GF-D8 (cell line): ENCODE data around the gene CDCP2.

Experiments
- DNase-seq: peaks from one replicate; lab custom pipeline; 2025; lab: John Stamatoyannopoulos, UW

The CDCP2 gene

GRCh38 chr1:54152696-54153095 is at the start of gene CDCP2:
CDCP2 (minus strand) TSS chr1:54153000; CDS start chr1:54152922, 78 bp downstream.
- DNase-seq, result no peak

GRCh38 chr1:54200519-54200997 is 47.8 kb upstream of the CDCP2 start:
- DNase-seq, result no peak

DNA sequence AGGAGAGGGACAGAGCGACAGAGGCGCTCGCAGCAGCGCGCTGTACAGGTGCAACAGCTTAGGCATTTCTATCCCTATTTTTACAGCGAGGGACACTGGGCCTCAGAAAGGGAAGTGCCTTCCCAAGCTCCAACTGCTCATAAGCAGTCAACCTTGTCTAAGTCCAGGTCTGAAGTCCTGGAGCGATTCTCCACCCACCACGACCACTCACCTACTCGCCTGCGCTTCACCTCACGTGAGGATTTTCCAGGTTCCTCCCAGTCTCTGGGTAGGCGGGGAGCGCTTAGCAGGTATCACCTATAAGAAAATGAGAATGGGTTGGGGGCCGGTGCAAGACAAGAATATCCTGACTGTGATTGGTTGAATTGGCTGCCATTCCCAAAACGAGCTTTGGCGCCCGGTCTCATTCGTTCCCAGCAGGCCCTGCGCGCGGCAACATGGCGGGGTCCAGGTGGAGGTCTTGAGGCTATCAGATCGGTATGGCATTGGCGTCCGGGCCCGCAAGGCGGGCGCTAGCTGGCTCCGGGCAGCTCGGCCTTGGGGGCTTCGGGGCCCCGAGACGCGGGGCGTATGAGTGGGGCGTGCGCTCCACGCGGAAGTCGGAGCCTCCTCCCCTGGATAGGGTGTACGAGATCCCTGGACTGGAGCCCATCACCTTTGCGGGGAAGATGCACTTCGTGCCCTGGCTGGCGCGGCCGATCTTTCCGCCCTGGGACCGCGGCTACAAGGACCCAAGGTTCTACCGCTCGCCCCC is 47.1 kb upstream of the CDCP2 start, which contains the start of the genes CYB5RL and MRPL37:
CYB5RL (minus strand) TSS at position 266 of the 754 bp plus-strand sequence. CDS start 4,414 bp downstream, outside the sequence.
MRPL37 (plus strand) TSS at position 403 of the 754 bp plus-strand sequence; CDS start at position 480, 77 bp downstream.
- peak; percentile 88 for DNase-seq

- no peak for DNase-seq
Observed at GRCh38 chr1:54199151-54199764, 46.5 kb upstream of the CDCP2 start.

DNA sequence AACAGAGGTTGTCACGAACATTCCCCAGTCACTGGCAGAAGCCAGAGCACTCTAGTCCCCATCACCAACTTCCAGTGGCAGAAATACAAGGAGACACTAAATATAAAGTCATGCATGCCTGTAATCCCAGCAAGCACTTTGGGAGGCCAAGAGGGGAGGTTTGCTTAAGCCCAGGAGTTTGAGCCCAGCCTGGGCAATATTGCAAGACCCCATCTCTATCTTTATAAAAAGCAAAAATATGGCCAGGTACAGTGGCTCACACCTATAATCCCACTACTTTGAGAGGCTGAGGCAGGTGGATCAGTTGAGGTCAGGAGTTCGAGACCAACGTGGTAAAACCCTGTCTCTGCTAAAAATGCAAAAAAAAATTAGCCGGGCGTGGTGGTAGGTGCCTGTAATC is 40.7 kb upstream of the CDCP2 start:
- no peak for DNase-seq

GRCh38 chr1:54191525-54191924 is 38.7 kb upstream of the CDCP2 start:
- no peak for DNase-seq

DNA sequence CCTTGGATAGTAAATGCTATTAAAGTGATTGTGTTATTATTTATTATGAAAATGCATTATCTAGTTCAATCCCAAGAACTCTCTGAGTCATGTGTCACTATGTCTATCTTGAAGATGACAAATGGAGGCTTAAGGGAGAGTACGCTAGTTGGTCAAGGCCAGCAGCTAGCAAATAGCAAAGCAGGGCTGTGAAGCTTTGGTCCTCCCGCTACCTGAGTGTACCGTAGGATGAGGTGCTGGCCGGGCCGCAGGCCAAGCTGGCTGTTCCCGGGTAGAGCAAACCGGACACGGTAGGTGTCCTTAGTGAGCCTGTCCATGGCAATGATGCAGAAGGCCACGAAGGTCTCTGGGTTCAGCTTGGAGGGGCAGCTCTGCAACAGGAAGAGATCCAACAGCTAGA is 37.7 kb upstream of the CDCP2 start:
- no peak for DNase-seq

DNA sequence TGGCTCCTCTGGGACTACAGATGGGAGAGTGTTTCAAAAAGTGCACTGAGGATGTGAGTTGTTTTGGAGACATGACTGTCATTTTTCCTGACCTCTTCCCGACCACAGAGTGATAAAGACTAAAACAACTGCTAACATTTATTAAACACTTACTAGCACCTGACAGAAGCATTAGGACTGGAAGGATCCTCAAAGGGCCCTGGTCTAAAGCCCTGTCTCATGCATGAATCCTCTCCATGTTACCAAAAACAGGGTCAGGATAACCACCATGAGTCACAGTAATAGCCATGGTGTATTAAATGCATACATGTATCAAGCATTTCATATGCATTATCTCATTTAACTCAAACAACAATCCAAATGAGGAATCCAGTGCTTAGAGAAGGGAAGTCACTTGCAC is 35.5 kb upstream of the CDCP2 start:
- DNase-seq, result no peak

DNA sequence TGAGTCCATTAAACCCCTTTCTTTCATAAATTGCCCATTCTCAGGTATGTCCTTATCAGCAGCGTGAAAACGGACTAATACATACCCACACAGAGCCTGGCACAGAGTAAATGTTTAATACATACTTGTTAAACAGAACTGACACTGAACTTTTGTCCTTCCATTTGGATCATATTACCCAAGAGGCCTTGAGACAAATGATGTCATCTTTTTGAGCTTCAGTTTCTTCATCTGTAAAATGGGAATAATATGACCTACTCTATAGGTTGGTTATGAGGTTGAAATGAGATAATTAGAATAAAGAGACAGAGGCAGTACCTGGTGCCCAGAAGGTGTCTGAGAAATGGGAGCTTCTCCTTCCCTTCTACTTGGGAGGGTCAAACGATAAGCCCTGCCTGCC is 33.3 kb upstream of the CDCP2 start:
- DNase-seq, result no peak

GRCh38 chr1:54180701-54181360 is 28.0 kb upstream of the CDCP2 start:
- DNase-seq, result no peak

DNA sequence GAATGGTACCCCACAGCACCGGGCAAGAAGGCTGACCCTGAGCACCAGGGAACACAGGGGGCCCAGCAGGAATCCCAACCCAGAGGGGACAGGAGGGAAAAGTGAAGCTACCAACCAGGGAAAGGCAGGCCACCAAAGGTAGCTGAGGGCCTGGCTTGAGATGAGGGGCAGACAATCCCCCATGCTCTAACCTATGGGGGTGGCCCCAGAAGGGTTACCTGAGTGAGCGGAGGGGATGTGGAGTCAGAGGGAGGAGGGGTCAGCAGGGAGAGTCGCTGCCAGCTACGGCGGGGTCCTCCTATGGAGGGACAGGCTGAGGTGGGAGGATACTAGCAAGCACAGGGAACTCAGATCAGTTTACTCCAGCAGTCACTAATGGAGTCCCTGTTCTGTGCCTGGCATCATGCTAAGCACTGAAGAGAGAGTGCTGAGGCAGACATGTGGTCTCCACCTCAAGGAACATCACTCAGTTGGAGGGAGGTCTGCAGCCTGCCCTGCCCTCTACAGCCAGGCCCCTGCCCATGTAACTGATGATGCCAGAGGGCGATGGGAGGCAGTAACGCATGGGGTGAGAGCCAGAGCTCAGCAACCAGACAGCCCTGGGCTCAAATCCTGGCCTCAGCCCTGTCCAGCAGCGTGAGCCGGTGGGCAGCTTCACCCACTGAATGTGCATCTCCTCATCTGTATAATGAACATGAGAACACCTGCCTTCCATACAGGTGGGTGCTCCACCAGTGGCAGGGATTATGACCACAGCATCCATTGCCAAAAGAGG is 25.7 kb upstream of the CDCP2 start:
- DNase-seq, result no peak

DNA sequence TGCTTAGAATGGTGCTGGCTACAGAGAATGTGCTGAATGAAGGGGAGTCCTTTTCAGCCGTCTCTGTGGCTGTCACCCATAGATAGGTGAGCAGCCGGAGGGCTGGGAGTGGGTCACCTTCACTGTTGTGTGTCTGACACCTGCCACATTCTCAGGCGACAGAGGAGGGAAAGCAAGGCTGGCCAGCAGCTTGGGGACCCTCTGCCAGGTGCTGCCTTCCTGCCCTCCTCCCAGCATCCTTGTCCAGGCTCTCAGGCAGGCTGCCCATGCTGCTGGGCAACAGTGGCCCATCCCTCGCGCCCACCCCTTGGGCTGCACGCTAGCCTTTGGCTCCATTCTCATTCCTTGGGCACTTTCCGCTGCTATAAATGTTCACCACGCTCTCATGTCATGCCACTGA is 24.9 kb upstream of the CDCP2 start:
- no peak for DNase-seq

DNA sequence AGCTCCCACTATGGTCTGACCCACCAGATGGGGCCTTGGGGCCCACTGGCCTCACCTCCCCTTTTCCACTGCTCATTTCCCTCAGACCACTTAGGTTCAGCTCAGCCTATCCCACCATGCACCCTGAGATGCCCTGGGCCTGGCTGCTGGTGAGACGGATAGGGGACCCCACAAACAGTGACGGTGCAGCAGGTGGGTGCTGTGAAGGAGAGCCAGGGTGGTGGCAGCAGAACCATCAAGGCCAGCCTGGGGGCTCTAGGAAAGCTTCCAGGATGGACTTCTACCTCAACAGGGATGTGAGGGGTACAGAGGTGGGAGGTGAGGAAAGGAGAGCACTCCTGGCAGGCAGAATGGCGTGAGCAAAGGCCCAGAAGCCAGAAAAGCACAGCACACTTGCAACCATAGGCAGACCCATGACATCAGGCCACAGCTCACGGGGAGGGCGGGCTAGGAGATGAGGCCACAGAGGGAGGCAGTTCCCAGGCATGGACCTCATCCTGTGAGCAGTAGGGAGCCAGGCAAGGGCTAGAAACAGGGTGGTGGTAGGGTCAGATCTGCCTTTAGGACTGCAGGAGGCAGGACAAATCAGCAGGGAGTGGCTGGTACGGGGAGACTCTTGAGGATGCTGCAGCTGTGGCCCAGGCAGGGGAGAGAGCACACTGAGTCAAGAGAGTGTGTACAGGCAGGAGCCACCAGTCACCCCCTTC is 24.0 kb upstream of the CDCP2 start:
- no peak for DNase-seq

DNA sequence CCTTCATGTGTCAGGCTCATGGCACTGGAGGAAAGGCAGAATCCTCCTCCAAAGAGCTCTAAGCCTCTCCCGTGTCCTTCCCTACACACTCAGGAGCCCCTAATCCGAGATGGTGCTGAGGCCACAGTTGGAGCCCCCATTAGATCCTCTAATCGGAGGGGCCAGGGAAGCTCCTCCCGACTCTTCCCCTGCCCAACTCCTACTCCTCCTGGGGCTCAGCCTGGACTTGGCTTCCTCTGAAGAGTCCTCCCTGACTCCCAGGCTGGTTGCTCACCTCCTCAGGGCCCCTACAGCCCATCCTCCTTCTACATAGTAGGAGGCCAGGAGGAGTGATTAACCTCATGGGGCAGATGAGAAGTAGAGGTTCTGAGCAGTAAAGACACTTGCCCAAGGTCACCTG is 21.3 kb upstream of the CDCP2 start:
- DNase-seq, result no peak

DNA sequence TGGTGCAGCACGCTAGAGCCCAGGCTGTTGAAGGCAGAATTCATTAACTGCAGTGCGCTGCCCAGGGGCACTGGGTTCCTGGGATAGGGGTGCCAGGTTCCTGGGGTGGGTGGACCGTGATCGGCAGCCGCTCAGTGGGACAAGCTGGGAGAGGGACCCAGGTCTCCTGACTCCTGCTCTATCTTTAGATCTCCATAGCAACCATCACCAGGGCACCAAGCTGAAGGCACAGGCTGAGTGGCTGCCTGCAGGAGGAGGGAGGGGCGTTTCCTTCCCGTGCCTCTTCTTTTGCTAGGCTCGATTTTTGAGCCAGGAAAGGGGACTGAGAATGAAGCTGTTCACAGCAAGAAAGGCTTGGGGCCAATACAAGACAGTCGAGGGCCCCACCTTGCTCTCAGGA is 20.9 kb upstream of the CDCP2 start:
- DNase-seq, result no peak

- DNase-seq, result no peak
Observed at GRCh38 chr1:54172614-54173599, 20.1 kb upstream of the CDCP2 start.

GRCh38 chr1:54171606-54172005 is 18.8 kb upstream of the CDCP2 start:
- no peak for DNase-seq

DNA sequence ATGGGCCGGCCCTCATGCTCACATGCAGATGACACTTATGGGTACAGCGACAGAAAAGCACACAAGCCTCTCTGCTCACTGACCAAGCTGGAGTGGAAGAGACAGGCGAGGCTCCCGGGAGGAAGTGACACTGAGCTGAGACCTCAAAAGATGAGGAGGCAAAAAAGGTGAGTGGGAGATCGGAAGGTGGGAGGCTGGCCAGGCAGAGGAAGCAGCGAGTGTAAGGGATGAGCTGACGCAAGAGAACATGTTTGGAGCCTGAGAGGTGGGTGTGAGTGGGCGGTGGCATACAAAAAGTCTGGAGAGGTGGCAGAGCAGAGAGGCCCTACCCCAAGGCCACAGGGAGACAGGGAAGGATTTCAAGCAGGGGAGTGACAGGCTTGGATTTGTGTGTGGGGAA is 18.2 kb upstream of the CDCP2 start:
- DNase-seq, result no peak

DNA sequence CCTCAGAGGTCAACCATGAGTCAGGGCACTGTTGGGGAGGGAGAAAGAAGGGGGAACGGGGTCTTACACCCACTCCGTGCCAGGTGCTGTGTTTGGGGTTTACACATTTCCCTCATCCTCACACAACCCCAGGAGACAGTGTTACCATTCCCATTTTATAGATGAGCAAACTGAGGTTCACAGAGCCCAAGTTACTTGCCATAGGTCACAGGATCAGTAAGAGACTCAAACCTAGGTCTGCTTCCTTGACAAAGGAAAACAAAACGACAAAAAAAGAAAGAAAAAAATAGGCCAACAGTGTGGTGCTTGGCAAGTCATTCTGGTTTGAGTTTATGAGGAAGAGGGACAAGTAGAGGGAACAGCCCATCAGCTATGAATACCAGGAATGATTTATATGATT is 16.3 kb upstream of the CDCP2 start:
- no peak for DNase-seq
